Measurements from ENCODE around the gene FRMD1. TPM values are rescaled to one million over a fixed set of nuclear protein-coding genes. Genes with fewer than 3 reads are reported as not detected.

Gene FRMD1
- total RNA-seq, 1 experiment from 2014 or later: not detected

DNA sequence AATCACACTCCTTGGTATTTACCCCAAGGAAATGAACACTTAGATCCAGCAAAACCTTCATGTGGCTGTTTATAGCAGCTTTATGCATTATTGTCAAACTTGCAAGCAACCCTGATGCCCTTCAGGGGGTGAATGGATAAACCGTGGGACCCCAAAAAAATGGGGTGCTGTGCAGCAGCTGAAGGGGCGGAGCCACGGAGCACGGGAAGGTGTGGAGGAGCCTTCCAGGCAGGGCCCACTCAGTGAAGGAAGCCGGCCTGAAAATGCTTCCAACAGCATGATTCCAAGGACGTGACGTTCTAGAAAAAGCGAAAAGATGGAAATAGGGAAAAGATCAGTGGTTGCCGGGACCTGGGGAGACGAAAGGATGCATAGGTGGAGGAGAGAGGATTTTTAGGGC, 25.6 kb upstream of the FRMD1 start:
- no peaks in the 10 kb centered on the region for H3K79me2 ChIP-seq (ENCODE audit: low read length)
- H3F3A ChIP-seq (ENCODE audit: low read length, unreplicated experiment): no peaks in the 10 kb centered on the region
- H3K4me3 ChIP-seq (ENCODE audit: low read length): no peak overlapping the region
- H3K9me3 ChIP-seq (ENCODE audit: low read length): no peaks in the 10 kb centered on the region
- H3K27ac ChIP-seq (ENCODE audit: low read length): no peak overlapping the region
- no peak overlapping the region for H3K9ac ChIP-seq (ENCODE audit: low read length)
- DNase-seq (no peak), ATAC-seq (no peak)
- H4K20me1 ChIP-seq (ENCODE audit: low read length): no peaks in the 10 kb centered on the region
- H3K9me2 ChIP-seq (replicated peaks; ENCODE audit: low read length): no peaks in the 10 kb centered on the region
- H3K4me1 ChIP-seq (ENCODE audit: insufficient read depth, low read length): no peaks in the 10 kb centered on the region
- CTCF ChIA-PET: no interaction called here
- H3K36me3 ChIP-seq (ENCODE audit: low read depth, low read length): no peaks in the 10 kb centered on the region
- peaks cover 9% of the 10 kb centered on the region for H3K27me3 ChIP-seq (ENCODE audit: low read length)
- POLR2A ChIA-PET (ENCODE audit: unreplicated experiment): no interaction called here
- intact Hi-C loops (cut with micrococcal nuclease): no loop called here
- BruUV-seq (replicated peaks): no TSS peak
- TF ChIP-seq CTCF (conservative IDR thresholded peaks at IDR 0.05; ENCODE audit: low read depth, low read length) (no peak), EZH2 (IDR thresholded peaks at IDR 0.05; ENCODE audit: low read length, unreplicated experiment) (no peak), EZH2phosphoT487 (IDR thresholded peaks at IDR 0.05; ENCODE audit: borderline replicate concordance, low read length) (no peak)
- no peak overlapping the region for H2AFZ ChIP-seq (ENCODE audit: low read length)
- no peak overlapping the region for H3K4me2 ChIP-seq (ENCODE audit: low read length)

GRCh38 chr6:168103050-168103830, 24.2 kb upstream of the FRMD1 start:
- POLR2A ChIA-PET (ENCODE audit: unreplicated experiment): no interaction called here
- Histone ChIP-seq H3K36me3 (ENCODE audit: low read depth, low read length) (no peaks in the 10 kb centered on the region), H3K9ac (ENCODE audit: low read length) (no peak overlapping the region), H3K27me3 (ENCODE audit: low read length) (peaks cover 9% of the 10 kb centered on the region), H3K27ac (ENCODE audit: low read length) (no peak overlapping the region), H3K9me2 (replicated peaks; ENCODE audit: low read length) (no peaks in the 10 kb centered on the region), H3K79me2 (ENCODE audit: low read length) (no peaks in the 10 kb centered on the region), H3K4me2 (ENCODE audit: low read length) (no peak overlapping the region), H3F3A (ENCODE audit: low read length, unreplicated experiment) (no peaks in the 10 kb centered on the region), H3K4me1 (ENCODE audit: insufficient read depth, low read length) (no peaks in the 10 kb centered on the region), H2AFZ (ENCODE audit: low read length) (no peak overlapping the region), H3K9me3 (ENCODE audit: low read length) (no peaks in the 10 kb centered on the region), H3K4me3 (ENCODE audit: low read length) (no peak overlapping the region), H4K20me1 (ENCODE audit: low read length) (no peaks in the 10 kb centered on the region)
- TF ChIP-seq CTCF (conservative IDR thresholded peaks at IDR 0.05; ENCODE audit: low read depth, low read length) (no peak), EZH2phosphoT487 (IDR thresholded peaks at IDR 0.05; ENCODE audit: borderline replicate concordance, low read length) (no peak), EZH2 (IDR thresholded peaks at IDR 0.05; ENCODE audit: low read length, unreplicated experiment) (no peak)
- no peak for ATAC-seq
- BruUV-seq (replicated peaks): no TSS peak
- CTCF ChIA-PET: no interaction called here
- no peak for DNase-seq
- intact Hi-C loops (cut with micrococcal nuclease): no loop called here

DNA sequence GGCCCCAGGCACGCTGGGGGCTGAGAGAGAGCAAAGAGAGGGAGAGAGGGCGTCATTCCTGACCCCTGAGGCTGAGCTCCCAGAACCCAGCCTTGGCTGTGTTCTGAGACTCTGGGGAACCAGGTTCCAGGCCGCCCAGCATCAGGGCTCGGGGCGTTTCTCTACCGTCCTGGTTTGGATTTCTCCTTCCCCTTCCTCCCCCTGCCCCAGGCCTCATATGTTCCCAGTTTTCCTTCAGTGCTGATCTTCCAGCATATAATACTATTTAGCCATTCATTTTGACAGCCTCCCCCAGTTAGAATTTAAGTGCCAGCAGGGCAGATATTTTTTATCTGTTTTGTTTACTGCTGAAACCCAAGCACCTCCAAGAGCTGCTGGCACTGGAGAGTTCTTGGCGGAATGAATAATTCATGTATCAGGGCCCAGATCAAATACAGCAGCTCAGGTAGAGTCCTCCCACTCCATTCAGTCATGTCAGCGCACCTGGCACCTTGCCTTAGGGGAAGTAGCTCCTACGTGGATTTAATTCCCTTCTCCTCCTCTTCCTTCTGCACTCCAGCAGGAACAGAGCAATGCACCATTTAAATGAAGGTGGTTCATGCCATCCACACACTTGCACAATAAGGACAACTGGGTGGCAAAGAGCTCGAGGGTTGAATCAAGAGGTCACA, 23.4 kb upstream of the FRMD1 start:
- Histone ChIP-seq H3K79me2 (ENCODE audit: low read length) (no peaks in the 10 kb centered on the region), H3F3A (ENCODE audit: low read length, unreplicated experiment) (no peaks in the 10 kb centered on the region), H4K20me1 (ENCODE audit: low read length) (no peaks in the 10 kb centered on the region), H3K27me3 (ENCODE audit: low read length) (peaks cover 9% of the 10 kb centered on the region), H3K9me2 (replicated peaks; ENCODE audit: low read length) (no peaks in the 10 kb centered on the region), H3K4me1 (ENCODE audit: insufficient read depth, low read length) (no peaks in the 10 kb centered on the region), H3K36me3 (ENCODE audit: low read depth, low read length) (no peaks in the 10 kb centered on the region), H3K4me3 (ENCODE audit: low read length) (no peak overlapping the region), H3K9me3 (ENCODE audit: low read length) (no peaks in the 10 kb centered on the region), H3K27ac (ENCODE audit: low read length) (no peak overlapping the region), H2AFZ (ENCODE audit: low read length) (no peak overlapping the region), H3K9ac (ENCODE audit: low read length) (no peak overlapping the region), H3K4me2 (ENCODE audit: low read length) (no peak overlapping the region)
- ATAC-seq (no peak), DNase-seq (no peak)
- no peak for TF ChIP-seq EZH2phosphoT487 (IDR thresholded peaks at IDR 0.05; ENCODE audit: borderline replicate concordance, low read length)
- TF ChIP-seq EZH2 (IDR thresholded peaks at IDR 0.05; ENCODE audit: low read length, unreplicated experiment): no peak
- no peak for TF ChIP-seq CTCF (conservative IDR thresholded peaks at IDR 0.05; ENCODE audit: low read depth, low read length)
- intact Hi-C loops (cut with micrococcal nuclease): no loop called here
- BruUV-seq (replicated peaks): no TSS peak
- POLR2A ChIA-PET (ENCODE audit: unreplicated experiment): no interaction called here
- CTCF ChIA-PET: no interaction called here
